GM12891 (cell line): ENCODE measurements around the gene TMEM132D.

Experiments
- POLR2A ChIP-seq: IDR thresholded peaks from 2 replicates; pipeline ENCODE4 v1.6.1; 2011; ENCODE audit warnings: low read depth, low read length, control low read depth
- POLR2AphosphoS5 ChIP-seq: IDR thresholded peaks from 2 replicates; pipeline ENCODE4 v1.6.1; 2011; ENCODE audit warnings: low read depth, low read length, control low read depth
- TAF1 ChIP-seq: IDR thresholded peaks from 2 replicates; pipeline ENCODE4 v1.6.1; 2011; ENCODE audit warnings: low read depth, low read length, control low read depth

DNA sequence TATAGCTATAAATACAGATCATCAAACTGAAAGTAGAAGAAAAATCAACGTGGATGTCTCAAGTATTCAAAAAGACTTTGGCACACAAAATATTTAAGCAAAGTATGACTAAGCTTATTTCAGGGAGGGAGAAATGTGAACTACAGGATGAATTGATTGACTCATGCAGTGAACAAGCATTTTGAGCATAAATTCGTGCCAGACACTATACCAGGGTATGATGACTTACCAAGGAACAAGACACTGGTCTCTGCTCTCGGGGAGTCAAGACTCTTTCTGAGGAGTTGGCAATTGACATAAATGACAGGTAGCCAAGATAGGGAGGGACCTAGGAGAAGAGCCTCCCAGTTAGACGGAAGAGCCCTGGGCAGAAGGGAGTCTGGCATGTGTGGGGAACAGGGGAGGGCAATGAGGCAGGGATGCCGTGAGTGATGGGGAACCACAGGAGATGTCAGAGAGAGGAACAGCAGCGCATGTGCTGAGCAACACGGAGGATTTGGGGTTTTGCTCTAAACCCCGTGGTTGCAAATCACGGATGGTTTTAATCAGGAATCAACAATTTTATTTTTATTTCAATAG lies 115.2 kb downstream of the TMEM132D start:
- no peak for TF ChIP-seq POLR2A
- TF ChIP-seq POLR2AphosphoS5, result no peak
- no peak for TF ChIP-seq TAF1
